Esophagus squamous epithelium (tissue), 4 donors: Measurements from ENCODE around the gene PARVG.

Source experiments
- CTCF ChIP-seq, 6 experiments: fragments of 450-650 bp in 4 of 6; fragments of 200-600 bp in 2 of 6; sonication (generic) in 2 of 6; IDR thresholded peaks; one replicate each; pipeline ENCODE4 v1.5.1; 2016 to 2019; ENCODE audit warnings: antibody characterized with exemption in 6 of 6, mild to moderate bottlenecking in 4 of 6, moderate library complexity in 4 of 6
- POLR2A ChIP-seq, 4 donors: fragments of 450-650 bp; IDR thresholded peaks; one replicate each; pipeline ENCODE4 v1.6.1; 2017; ENCODE audit warnings: antibody characterized with exemption in 4 of 4, mild to moderate bottlenecking in 4 of 4, moderate library complexity in 3 of 4

DNA sequence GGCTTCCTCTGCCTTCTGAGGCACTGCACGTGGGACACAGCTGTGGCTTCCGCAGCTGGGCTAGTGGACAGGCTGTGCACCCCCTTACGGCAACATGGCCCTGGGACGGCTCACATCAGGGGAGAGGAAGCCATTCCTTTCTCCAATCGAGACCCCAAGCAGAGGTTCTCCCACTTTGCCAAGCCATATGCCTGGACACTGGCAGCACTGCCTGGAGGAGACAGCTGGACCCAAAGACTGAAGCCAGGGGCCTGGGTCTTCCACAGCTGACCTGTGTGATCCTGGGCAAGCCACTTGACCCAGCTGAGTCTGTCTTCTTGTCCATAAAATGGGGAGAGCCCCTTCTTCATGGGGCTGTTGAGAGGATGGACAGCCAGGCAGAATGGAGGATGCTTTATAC, 66.6 kb downstream of the PARVG start:
- no peak for TF ChIP-seq POLR2A (IDR thresholded peaks at IDR 0.05)
- no peak for TF ChIP-seq CTCF (IDR thresholded peaks at IDR 0.05)
